Measurements from ENCODE around the gene TRIM71. TPM values are rescaled to one million over a fixed set of nuclear protein-coding genes. Genes with fewer than 3 reads are reported as not detected.

TRIM71 gene
- total RNA-seq (2021; ENCODE audit: unreplicated experiment) (0.18 TPM), Bru-seq, nascent RNA (percentile 19 among the genes with signal in this experiment), BruChase-seq, experiment 1, labeled RNA remaining after a 2-hour chase (percentile 15 among the genes with signal in this experiment), BruChase-seq, experiment 2, labeled RNA remaining after a 6-hour chase (percentile 18 among the genes with signal in this experiment)
- not detected for polyA plus RNA-seq (2012; ENCODE audit: insufficient read length)
- long read RNA-seq: 0 reads

- no peak for DNase-seq (ENCODE audit: low read depth, low spot score)
- H3K4me1 ChIP-seq (ENCODE audit: control insufficient read depth, insufficient read depth, low read length): no peaks in the 10 kb centered on the region
- no peak for TF ChIP-seq REST (IDR thresholded peaks at IDR 0.05; ENCODE audit: insufficient read depth in 1 of 2, low read depth in 2 of 2, low read length in 1 of 2)
- TF ChIP-seq POLR2AphosphoS5 (IDR thresholded peaks at IDR 0.05; ENCODE audit: low read depth, low read length): no peak
- no peak for TF ChIP-seq TCF7L2 (IDR thresholded peaks at IDR 0.05; ENCODE audit: low read depth, low read length)
- TF ChIP-seq CTCF (IDR thresholded peaks at IDR 0.05): no peak
- no peak for TF ChIP-seq SIN3A (IDR thresholded peaks at IDR 0.05; ENCODE audit: borderline replicate concordance, insufficient read depth, low read depth, low read length)
- intact Hi-C loops (cut with micrococcal nuclease; ENCODE audit: unreplicated experiment) (no loop called here), in situ Hi-C loops (cut with HindIII; ENCODE audit: low pct_unique_long_range_greater_than_20kb, low sequenced_read_pairs) (no loop called here)
- H3K9me3 ChIP-seq (ENCODE audit: control insufficient read depth, insufficient read depth, low read depth, low read length): no peaks in the 10 kb centered on the region
- no peaks in the 10 kb centered on the region; the same call in none of the 2 replicates for H3K27me3 ChIP-seq (ENCODE audit: control insufficient read depth, insufficient read depth, low read length)
- H3K4me3 ChIP-seq (ENCODE audit: low read depth in 2 of 2, low read length in 2 of 2): peak within 1 kb of the TSS; percentile 35 to 39
- no TSS peak for BruUV-seq (replicated peaks)
- H3K27ac ChIP-seq (ENCODE audit: low read length): no peak within 1 kb of the TSS
- ATAC-seq: peak; percentile 66
- ChIA-PET CTCF (no interaction called here), POLR2A (no interaction called here)
- H3K36me3 ChIP-seq (ENCODE audit: control insufficient read depth, insufficient read depth, low read length): no peaks in the 10 kb centered on the region
These were observed at the start of gene TRIM71 for GRCh38 chr3:32817558-32818228. Gene TRIM71 (plus strand): TSS chr3:32817997. CDS start chr3:32818081, 84 bp downstream.

GRCh38 chr3:32778389-32778788 lies 39.4 kb upstream of the TRIM71 start:
- no peaks in the 10 kb centered on the region for H3K36me3 ChIP-seq (ENCODE audit: control insufficient read depth, insufficient read depth, low read length)
- no peaks in the 10 kb centered on the region for H3K9me3 ChIP-seq (ENCODE audit: control insufficient read depth, insufficient read depth, low read depth, low read length)
- H3K4me1 ChIP-seq (ENCODE audit: control insufficient read depth, insufficient read depth, low read length): no peaks in the 10 kb centered on the region
- POLR2A ChIA-PET: no interaction called here
- TF ChIP-seq REST (IDR thresholded peaks at IDR 0.05; ENCODE audit: insufficient read depth in 1 of 2, low read depth in 2 of 2, low read length in 1 of 2) (no peak), CTCF (IDR thresholded peaks at IDR 0.05) (peak; percentile 16; the same call in 1 of the 2 replicates), POLR2AphosphoS5 (IDR thresholded peaks at IDR 0.05; ENCODE audit: low read depth, low read length) (no peak), TCF7L2 (IDR thresholded peaks at IDR 0.05; ENCODE audit: low read depth, low read length) (no peak)
- intact Hi-C loops (cut with micrococcal nuclease; ENCODE audit: unreplicated experiment): no loop called here
- DNase-seq (ENCODE audit: low read depth, low spot score): no peak
- H3K4me3 ChIP-seq (ENCODE audit: low read depth in 2 of 2, low read length in 2 of 2): no peak overlapping the region
- no peak overlapping the region for H3K27ac ChIP-seq (ENCODE audit: low read length)
- no TSS peak for BruUV-seq (replicated peaks)
- ATAC-seq: no peak
- CTCF ChIA-PET: interaction anchor here (0.5 kb wide), 1 partner anchor 296 kb away, joined by 3 read pairs; no protein-coding TSS in a partner anchor
- H3K27me3 ChIP-seq (ENCODE audit: control insufficient read depth, insufficient read depth, low read length): no peaks in the 10 kb centered on the region
- in situ Hi-C loops (cut with HindIII; ENCODE audit: low pct_unique_long_range_greater_than_20kb, low sequenced_read_pairs): no loop called here

All from Panc1 (cell line).